Measurements from ENCODE around the gene TUBGCP3.
"Not testable (repeated sequence)": the region's sequence is repeated elsewhere in the genome, so short reads cannot be mapped to it uniquely, and the experiment has no call there.

The TUBGCP3 gene

DNA sequence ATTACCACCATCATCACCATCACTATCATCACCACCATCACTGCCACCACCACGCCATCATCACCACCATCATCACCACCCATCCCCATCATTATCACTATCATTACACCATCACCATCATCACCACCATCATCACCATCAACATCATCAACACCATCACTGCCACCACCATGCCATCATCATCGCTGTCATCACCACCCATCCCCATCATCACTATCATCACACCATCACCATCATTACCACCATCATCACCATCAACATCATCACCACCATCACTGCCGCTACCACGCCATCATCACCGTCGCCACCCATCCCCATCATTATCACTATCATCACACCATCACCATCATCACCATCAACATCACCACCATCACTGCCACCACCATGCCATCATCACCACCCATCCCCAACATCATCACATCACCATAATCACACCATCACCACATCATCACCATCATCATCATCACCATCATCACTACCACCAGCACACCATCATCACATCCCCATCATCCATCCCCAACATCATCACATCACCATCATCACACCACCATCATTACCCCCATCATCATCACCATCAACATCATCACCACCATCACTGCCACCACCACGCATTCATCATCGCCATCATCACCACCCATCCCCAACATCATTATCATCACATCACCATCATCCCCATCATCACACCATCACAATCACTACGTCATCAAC, 61.7 kb downstream of the TUBGCP3 start:
- DNase-seq (ENCODE audit: low read depth): no peak

DNA sequence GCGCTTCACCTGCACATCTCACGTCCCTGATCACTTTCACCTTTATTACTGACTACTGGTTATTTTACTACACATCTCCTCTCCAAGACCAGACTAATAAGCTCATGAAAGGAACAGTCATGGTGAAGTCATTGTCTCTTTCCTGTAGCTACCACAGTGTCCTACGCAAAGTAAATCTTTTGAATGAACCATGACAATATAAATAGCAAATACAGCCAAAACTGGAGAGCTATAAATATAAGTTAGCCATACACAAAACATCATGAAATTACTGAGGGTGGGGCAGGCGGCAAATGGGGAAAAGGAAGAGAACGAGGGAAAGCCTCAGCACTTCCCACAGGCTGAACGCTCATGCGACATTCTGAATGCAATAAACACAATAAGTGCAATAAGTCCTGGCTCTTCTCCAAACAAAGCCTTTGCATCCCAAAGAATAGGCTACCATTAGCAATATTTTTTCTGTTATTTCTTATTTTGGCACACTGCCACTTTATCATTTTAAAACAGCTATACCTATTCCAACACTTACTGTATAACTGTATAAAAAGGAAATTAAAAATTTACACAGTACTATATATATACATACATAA, 62.5 kb downstream of the TUBGCP3 start:
- no peak for DNase-seq (ENCODE audit: low read depth)

- no peak for DNase-seq (ENCODE audit: low read depth)
Observed at GRCh38 chr13:112522578-112522977, 65.4 kb downstream of the TUBGCP3 start.

DNA sequence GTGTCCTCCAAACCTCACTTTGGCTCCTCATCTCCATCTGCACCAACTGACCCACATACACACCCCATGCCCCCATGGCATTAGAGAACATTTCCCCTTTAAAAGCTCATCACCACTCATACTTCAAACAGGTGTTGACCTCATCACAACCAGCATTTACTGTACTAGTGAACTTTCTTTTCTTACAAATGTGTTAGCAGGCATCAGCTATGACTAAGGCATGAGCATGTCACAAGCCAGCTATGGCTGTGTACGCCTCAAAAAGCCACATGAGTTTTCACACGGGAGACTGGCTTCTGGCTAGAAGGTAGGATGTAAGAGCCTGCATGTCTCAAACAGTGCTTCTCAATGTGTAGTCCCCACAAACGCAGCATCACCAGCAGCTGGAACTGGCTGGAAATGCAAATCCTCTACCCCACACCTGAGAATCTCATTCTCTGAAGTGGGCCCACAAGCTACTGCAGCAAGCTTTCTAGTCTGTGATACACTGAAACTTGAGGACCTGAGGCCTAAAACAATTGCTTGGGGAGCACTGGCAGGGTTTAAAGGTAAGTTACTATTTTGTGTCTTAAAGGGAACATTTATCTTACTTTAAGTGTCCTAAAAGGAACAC, 66.8 kb downstream of the TUBGCP3 start:
- no peak for DNase-seq (ENCODE audit: low read depth)

DNA sequence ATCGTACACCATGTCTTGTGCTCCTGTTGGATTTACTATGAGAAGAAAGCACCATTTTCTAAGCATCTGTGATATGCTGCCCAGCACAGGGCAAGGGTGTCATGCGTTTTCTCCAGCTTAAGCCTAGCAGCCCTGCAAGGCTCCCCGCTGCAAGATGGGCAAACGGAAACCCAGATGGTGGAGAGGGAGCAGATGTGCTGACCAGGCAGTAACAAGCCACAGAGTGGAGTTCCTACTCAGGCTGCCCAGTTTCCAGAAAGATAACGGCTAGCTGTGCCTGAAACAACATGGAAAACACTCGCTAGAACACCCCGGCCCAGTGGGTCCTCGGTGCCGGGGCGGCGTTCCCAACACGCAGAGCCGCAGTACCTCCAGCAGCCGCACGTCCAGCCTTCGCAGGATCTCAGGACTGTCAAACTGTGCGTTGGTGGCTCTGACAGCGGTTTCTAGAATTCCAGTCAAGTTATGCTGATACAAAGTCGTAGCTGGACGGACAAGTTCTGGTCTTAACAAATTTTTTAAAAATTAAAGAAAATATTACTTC, 68.4 kb downstream of the TUBGCP3 start:
- DNase-seq (ENCODE audit: low read depth): no peak

DNA sequence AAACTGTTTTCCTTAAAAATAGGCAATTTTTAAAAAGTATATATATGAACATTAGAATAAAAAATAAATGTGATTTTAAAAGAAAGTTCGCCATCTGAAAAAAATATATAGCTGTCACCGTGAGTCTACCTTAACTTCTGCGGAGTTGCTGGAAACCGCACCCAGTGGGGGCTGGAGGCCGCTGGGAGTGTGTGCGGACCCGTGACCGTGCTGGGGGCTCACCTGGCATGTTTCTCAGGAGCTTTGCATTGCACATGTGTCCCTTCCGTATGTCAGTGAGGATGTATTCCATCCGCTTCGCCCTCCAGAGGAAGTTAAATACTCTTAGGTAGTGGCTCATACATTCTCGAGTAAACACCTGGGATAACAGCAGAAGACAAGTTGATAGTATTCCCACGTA, 71.7 kb downstream of the TUBGCP3 start:
- DNase-seq (ENCODE audit: low read depth): no peak

- no peak for DNase-seq (ENCODE audit: low read depth)
Observed at GRCh38 chr13:112513761-112514160, 74.2 kb downstream of the TUBGCP3 start.

DNA sequence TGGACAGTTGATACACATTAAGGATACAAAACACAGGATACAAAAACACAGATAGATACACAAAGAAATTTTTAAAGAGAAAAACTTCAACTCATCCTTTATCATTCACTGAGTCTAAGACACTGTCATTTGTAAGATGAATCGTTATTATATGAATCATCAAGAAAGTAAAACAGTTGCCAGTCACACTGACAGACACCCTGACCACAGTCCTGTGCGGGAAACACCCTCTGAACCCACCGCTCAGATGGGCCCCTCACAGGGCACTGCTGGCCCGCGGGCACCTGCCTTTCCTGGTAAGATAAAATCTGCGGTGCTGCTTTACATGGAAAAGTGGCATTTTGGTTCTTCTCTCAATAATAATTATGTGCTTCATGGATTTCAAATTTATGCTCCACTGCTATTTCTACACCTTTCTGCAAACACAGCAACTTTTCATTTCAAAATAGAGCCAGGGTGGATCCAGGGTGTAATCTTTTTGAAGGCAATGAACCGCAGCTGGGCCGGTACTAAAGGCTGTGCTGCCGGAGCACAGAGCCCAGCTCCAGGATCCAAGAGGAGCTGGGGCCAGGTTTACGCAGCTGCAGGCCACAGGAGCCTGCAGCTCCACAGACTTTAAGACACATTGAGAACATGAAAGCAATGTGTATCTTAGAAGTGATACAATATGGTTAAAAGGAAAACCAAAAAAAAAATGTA, 76.8 kb downstream of the TUBGCP3 start:
- DNase-seq (ENCODE audit: low read depth): no peak

- no peak for DNase-seq (ENCODE audit: low read depth)
Observed at GRCh38 chr13:112510002-112510780, 77.8 kb downstream of the TUBGCP3 start.

GRCh38 chr13:112509190-112509589, 78.8 kb downstream of the TUBGCP3 start:
- no peak for DNase-seq (ENCODE audit: low read depth)

GRCh38 chr13:112506046-112506445, 81.9 kb downstream of the TUBGCP3 start:
- no peak for DNase-seq (ENCODE audit: low read depth)

- no peak for DNase-seq (ENCODE audit: low read depth)
Observed at GRCh38 chr13:112496166-112496565, 91.8 kb downstream of the TUBGCP3 start.

- DNase-seq (ENCODE audit: low read depth): no peak
Observed at GRCh38 chr13:112495465-112495864, 92.5 kb downstream of the TUBGCP3 start.

DNA sequence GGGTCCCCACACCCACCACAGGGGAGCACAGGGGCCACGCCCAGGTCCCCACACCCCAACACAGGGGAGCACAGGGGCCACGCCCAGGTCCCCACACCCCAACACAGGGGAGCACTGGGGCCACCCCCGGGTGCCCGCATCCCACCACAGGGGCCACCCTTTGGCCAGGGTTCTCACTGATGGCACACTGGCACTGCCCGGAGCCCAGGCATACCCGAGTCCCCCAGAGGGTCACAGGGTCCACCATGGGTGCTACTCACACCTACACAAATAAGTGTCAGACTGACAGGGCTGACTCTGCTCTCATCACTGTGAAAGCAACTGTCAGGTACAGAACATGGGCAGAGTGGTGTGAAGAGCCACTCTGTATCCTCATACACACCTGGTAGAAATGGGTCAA, 98.8 kb downstream of the TUBGCP3 start:
- DNase-seq (ENCODE audit: low read depth): no peak

GRCh38 chr13:112488343-112489050, 99.5 kb downstream of the TUBGCP3 start:
- DNase-seq (ENCODE audit: low read depth): not testable (repeated sequence)

DNA sequence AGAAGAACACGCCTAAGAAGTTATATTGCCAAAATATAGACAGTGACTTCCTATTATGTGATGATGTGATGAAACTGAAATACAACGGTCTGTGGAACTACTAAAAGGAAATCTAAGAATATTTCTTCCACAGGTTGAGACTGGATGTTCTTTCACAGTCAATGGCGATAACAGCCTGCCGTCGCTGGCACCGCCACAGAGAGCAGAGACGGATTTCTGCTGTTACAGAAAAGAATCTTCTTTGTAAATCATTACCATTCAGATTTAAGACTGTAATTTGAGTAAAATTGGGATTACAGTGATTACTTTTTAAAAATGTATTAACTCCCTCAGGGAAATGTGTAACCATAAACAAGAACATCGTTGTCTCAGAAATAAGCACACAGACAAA, 100.8 kb downstream of the TUBGCP3 start:
- DNase-seq (ENCODE audit: low read depth): no peak

DNA sequence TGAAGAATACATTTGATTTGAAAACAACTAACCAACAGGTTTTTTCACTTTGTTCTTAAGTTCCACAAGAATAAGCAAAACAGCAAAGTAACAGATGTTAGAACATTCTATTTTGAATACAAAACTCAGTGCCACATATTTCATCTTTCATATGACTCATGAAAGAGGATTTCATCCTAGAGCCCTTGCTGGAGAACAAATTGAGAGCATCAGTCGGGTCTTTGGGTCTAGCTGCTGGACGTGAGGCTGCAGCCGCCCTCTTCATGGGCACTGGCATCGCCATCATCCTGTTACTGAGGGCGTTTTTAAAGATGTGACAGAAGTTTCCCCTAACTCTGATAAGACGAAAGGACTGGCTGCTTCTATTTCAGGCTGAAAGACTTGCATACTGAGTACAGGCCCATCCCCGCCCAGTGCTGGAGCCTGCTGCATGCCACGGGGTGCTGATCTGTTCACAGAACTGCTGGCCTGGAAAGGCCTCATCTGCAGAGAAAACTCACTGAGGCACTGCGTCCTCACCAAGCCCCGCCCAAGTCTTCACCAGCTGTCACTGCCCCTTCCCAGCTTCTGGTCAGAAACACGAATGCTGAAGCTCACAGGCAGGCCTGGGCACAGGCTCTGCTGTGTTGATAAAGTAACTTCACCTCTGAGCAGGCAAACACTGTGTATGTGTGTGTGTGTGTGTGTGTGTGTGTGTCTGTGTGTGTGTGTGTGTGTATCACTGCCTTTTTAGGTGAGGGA, 101.4 kb downstream of the TUBGCP3 start:
- DNase-seq (ENCODE audit: low read depth): no peak

DNA sequence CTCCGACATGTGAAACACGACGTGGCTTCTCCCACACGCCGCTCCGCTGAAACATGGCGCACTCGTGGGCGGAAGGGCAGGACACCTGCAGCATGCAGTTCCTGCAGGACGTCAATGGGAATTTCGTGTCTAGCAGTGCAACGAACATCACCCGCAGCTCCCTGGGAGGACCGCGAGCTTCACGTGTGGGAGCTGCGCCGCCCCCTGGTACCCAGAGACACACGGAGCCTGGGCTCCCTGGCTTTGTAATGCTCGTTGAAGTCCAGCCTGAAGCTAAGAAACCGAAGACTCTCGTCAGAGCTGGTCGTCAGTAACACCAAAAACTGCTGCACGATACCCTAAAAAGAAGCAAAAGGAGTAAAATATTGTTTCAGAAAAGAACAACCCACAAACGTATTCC, 102.1 kb downstream of the TUBGCP3 start:
- DNase-seq (ENCODE audit: low read depth): not testable (repeated sequence)

DNA sequence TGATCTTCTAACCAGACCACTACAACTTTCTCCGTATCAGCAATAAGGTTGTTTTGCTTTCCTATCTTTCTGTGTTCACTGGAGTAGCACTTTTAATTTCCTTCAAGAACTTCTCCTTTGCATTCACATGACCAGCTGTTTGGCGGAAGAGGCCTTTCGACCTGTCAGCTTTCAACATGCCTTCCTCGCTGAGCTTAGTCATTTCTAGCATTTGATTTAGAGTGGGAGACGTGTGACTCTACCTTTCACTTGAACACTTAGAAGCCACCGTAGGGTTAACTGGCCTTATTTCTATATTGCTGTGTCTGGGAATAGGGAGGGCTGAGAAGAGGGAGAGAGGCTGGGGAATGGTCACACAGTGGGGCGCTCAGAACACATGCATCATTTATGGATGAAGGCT, 104.7 kb downstream of the TUBGCP3 start:
- no peak for DNase-seq (ENCODE audit: low read depth)

DNA sequence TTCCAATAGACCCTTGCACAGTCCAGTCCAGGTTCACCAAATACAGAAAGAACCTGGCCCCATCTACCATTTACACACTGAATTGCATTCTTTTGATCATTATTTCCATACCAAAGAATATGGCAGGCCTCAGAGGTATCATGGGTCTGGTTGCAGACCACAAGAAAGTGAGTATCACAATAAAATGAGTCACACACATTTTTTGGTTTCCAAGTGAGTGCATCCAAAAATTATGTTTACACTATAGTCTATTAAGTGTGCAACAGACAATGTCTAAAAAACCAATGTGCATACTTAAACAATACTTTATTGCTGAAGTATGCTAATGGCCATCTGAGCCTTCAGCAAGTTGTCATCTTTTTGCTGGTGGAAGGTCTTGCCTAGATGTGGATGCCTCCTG, 106.5 kb downstream of the TUBGCP3 start:
- no peak for DNase-seq (ENCODE audit: low read depth)

DNA sequence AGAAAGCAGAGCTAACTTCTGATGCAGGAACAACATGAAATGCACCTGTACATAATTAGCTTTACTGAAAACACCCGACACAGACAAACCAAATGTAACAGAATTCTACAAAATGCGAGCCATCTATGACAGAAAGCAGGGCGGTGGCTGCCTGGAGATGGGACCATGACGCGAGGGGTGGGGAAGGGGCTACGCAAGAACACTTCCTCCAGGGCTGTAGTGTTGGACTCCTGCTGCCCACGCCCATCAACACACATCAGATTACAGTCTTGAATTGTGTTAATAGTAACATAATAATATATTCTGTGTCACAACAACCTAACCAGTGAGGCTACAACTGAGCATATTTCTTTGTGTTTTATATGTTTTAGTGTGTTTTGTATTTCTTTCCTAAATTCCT, 108.6 kb downstream of the TUBGCP3 start:
- DNase-seq (ENCODE audit: low read depth): no peak

Data from HS-5 (cell line).